HG03159 (cell line): ENCODE measurements around the gene KIF26B.
"Not testable (repeated sequence)": the region's sequence is repeated elsewhere in the genome, so short reads cannot be mapped to it uniquely, and the experiment has no call there.

Source experiments
- ATAC-seq: cut with Tn5 transposase; IDR thresholded peaks from one replicate; pipeline ENCODE4 v1.9.1; 2021; ENCODE audit warnings: mild to moderate bottlenecking, moderate library complexity; ENCODE audit not compliant: unreplicated experiment

KIF26B gene

GRCh38 chr1:245313576-245313975, 158.8 kb downstream of the KIF26B start:
- no peak for ATAC-seq

GRCh38 chr1:245316784-245317183, 162.0 kb downstream of the KIF26B start:
- no peak for ATAC-seq

- no peak for ATAC-seq
Observed at GRCh38 chr1:245317217-245317616, 162.4 kb downstream of the KIF26B start.

- no peak for ATAC-seq
Observed at GRCh38 chr1:245319094-245319493, 164.3 kb downstream of the KIF26B start.

- no peak for ATAC-seq
Observed at GRCh38 chr1:245322673-245323072, 167.9 kb downstream of the KIF26B start.

GRCh38 chr1:245323765-245324164, 169.0 kb downstream of the KIF26B start:
- ATAC-seq, result not testable (repeated sequence)

GRCh38 chr1:245325922-245326795, 171.4 kb downstream of the KIF26B start:
- ATAC-seq, result no peak

- ATAC-seq, result no peak
Observed at GRCh38 chr1:245327360-245327759, 172.6 kb downstream of the KIF26B start.

- ATAC-seq, result no peak
Observed at GRCh38 chr1:245327842-245328241, 173.1 kb downstream of the KIF26B start.

- no peak for ATAC-seq
Observed at GRCh38 chr1:245330951-245331350, 176.2 kb downstream of the KIF26B start.

- no peak for ATAC-seq
Observed at GRCh38 chr1:245332085-245332484, 177.3 kb downstream of the KIF26B start.

- no peak for ATAC-seq
Observed at GRCh38 chr1:245332513-245332912, 177.7 kb downstream of the KIF26B start.

- no peak for ATAC-seq
Observed at GRCh38 chr1:245334235-245334634, 179.4 kb downstream of the KIF26B start.

- no peak for ATAC-seq
Observed at GRCh38 chr1:245334827-245335490, 180.2 kb downstream of the KIF26B start.

- not testable (repeated sequence) for ATAC-seq
Observed at GRCh38 chr1:245335684-245336083, 180.9 kb downstream of the KIF26B start.

GRCh38 chr1:245336149-245336983, 181.6 kb downstream of the KIF26B start:
- ATAC-seq, result no peak

- ATAC-seq, result not testable (repeated sequence)
Observed at GRCh38 chr1:245336984-245337355, 182.2 kb downstream of the KIF26B start.

- ATAC-seq, result no peak
Observed at GRCh38 chr1:245337829-245338484, 183.2 kb downstream of the KIF26B start.

GRCh38 chr1:245338485-245338877, 183.7 kb downstream of the KIF26B start:
- ATAC-seq, result no peak

GRCh38 chr1:245341743-245342142, 187.0 kb downstream of the KIF26B start:
- no peak for ATAC-seq
